ENCODE measurements around the gene TFAP2A.

GRCh38 chr6:10401632-10402223, 13.1 kb downstream of the TFAP2A start:
- TF ChIP-seq EP300 (conservative IDR thresholded peaks at IDR 0.05; ENCODE audit: poor library complexity, severe bottlenecking) (no peak), CTCF (IDR thresholded peaks at IDR 0.05; ENCODE audit: poor library complexity, severe bottlenecking) (no peak), EZH2 (IDR thresholded peaks at IDR 0.05; ENCODE audit: borderline replicate concordance, insufficient read depth, low read length, poor library complexity, severe bottlenecking) (no peak), SMC3 (conservative IDR thresholded peaks at IDR 0.05; ENCODE audit: poor library complexity) (no peak)

Data from neural cell (in vitro differentiated cells).